Right lobe of liver (tissue), 4 donors: ENCODE results near the gene FBXL19.
A peak's percentile ranks its signal among the peaks of the same experiment; 100 is the strongest.

Experiments used
- CTCF ChIP-seq, 4 donors: fragments of 200-600 bp in 3 of 4; fragments of 450-650 bp in 1 of 4; IDR thresholded peaks; one replicate each; pipeline versions ENCODE4 v1.5.1 to v1.8.0; 2016 to 2022; ENCODE audit warnings: antibody characterized with exemption in 4 of 4, mild to moderate bottlenecking in 2 of 4
- POLR2A ChIP-seq: fragments of 450-650 bp; IDR thresholded peaks from one replicate; pipeline ENCODE4 v1.6.1; 2017; ENCODE audit warnings: antibody characterized with exemption, mild to moderate bottlenecking
- donor health status: DM: no; HTN: no; CAD: no.
- donor health status: DM: no; HTN: no; CAD: no.
- donor health status: DM: no; HTN: yes; CAD: no.

GRCh38 chr16:30922960-30923535 is 324 bp upstream of the FBXL19 start:
- TF ChIP-seq POLR2A (peak; percentile 61), CTCF (IDR thresholded peaks at IDR 0.05) (no peak)
